ENCODE measurements around the gene N4BP2L2.

N4BP2L2 gene

GRCh38 chr13:32427852-32428580, 110.6 kb downstream of the N4BP2L2 start, which contains the start of gene N4BP2L1:
Gene N4BP2L1 (minus strand): TSS chr13:32428130. CDS start chr13:32428082, 48 bp downstream.
- DNase-seq (ENCODE audit: insufficient read length, low spot score): peak; percentile 75
- peak; percentile 94 for FAIRE-seq

GRCh38 chr13:32426990-32427851, 111.4 kb downstream of the N4BP2L2 start:
- peak; percentile 14 for DNase-seq (ENCODE audit: insufficient read length, low spot score)
- no peak for FAIRE-seq

GRCh38 chr13:32426191-32426989, 112.2 kb downstream of the N4BP2L2 start:
- DNase-seq (ENCODE audit: insufficient read length, low spot score) (peak; percentile 59), FAIRE-seq (peak; percentile 96)

- DNase-seq (ENCODE audit: insufficient read length, low spot score): no peak
- FAIRE-seq: no peak
Observed at GRCh38 chr13:32425158-32425557, 113.4 kb downstream of the N4BP2L2 start.

- DNase-seq (ENCODE audit: insufficient read length, low spot score): no peak
Observed at GRCh38 chr13:32423592-32423991, 115.0 kb downstream of the N4BP2L2 start.

GRCh38 chr13:32419862-32420261, 118.7 kb downstream of the N4BP2L2 start:
- DNase-seq (ENCODE audit: insufficient read length, low spot score) (no peak), FAIRE-seq (no peak)

More at GRCh38 chr13:32423592-32423991, 115.0 kb downstream of the N4BP2L2 start:
- no peak for FAIRE-seq

- FAIRE-seq (no peak), DNase-seq (ENCODE audit: insufficient read length, low spot score) (no peak)
Observed at GRCh38 chr13:32417995-32418394, 120.6 kb downstream of the N4BP2L2 start.

- DNase-seq (ENCODE audit: insufficient read length, low spot score): no peak
- FAIRE-seq: peak; percentile 56
Observed at GRCh38 chr13:32415019-32415418, 123.6 kb downstream of the N4BP2L2 start.

GRCh38 chr13:32414580-32414979, 124.0 kb downstream of the N4BP2L2 start:
- DNase-seq (ENCODE audit: insufficient read length, low spot score) (no peak), FAIRE-seq (no peak)

GRCh38 chr13:32413284-32413683, 125.3 kb downstream of the N4BP2L2 start:
- FAIRE-seq (peak; percentile 4), DNase-seq (ENCODE audit: insufficient read length, low spot score) (no peak)

GRCh38 chr13:32409561-32410421, 128.8 kb downstream of the N4BP2L2 start:
- no peak for FAIRE-seq
- DNase-seq (ENCODE audit: insufficient read length, low spot score): no peak

GRCh38 chr13:32409001-32409313, 129.6 kb downstream of the N4BP2L2 start:
- FAIRE-seq (no peak), DNase-seq (ENCODE audit: insufficient read length, low spot score) (no peak)

- FAIRE-seq (no peak), DNase-seq (ENCODE audit: insufficient read length, low spot score) (no peak)
Observed at GRCh38 chr13:32408296-32409000, 130.1 kb downstream of the N4BP2L2 start.

- DNase-seq (ENCODE audit: insufficient read length, low spot score) (no peak), FAIRE-seq (peak; percentile 14)
Observed at GRCh38 chr13:32407854-32408253, 130.7 kb downstream of the N4BP2L2 start.

GRCh38 chr13:32403108-32403507, 135.5 kb downstream of the N4BP2L2 start:
- DNase-seq (ENCODE audit: insufficient read length, low spot score): no peak

GRCh38 chr13:32391101-32391619, 147.4 kb downstream of the N4BP2L2 start:
- DNase-seq (ENCODE audit: insufficient read length, low spot score): no peak
- no peak for FAIRE-seq

More at GRCh38 chr13:32403108-32403507, 135.5 kb downstream of the N4BP2L2 start:
- peak; percentile 39 for FAIRE-seq

GRCh38 chr13:32390484-32390883, 148.1 kb downstream of the N4BP2L2 start:
- FAIRE-seq (peak; percentile 81), DNase-seq (ENCODE audit: insufficient read length, low spot score) (no peak)

GRCh38 chr13:32390048-32390447, 148.5 kb downstream of the N4BP2L2 start:
- FAIRE-seq (peak; percentile 75), DNase-seq (ENCODE audit: insufficient read length, low spot score) (peak; percentile 13)

- FAIRE-seq: no peak
- DNase-seq (ENCODE audit: insufficient read length, low spot score): no peak
Observed at GRCh38 chr13:32385410-32385809, 153.2 kb downstream of the N4BP2L2 start.

Data from GM19239 (cell line).